ENCODE data around the gene MSGN1.

The MSGN1 gene

DNA sequence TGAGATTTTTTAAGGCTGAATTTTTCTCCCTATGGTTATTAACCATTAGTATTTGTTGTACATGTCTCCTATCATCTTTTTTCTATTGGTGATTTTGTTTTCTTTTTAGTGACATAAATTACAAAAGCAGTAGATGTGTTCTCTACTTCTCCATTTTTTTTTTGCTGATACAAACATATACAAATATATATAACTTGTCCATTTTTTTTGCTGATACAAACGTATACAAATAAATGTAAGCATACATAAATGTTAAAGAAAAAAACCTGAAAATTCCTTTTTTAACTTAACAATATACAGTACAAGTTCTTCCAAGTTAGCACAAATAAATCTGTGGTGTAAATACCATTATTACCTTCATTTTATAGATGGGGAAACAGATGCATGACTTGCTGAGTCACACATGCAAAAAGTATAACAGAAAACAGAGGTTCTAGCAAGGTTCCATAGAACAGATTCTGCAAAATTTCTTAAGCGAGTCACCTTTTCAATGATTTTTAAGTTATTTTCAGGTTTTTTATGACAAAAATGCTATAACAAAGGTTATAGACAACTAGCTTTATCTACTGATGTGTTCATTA is 2.1 kb downstream of the MSGN1 start:
- no peaks in the 10 kb centered on the region for H3K79me2 ChIP-seq (ENCODE audit: insufficient read depth, low read length)
- no peak overlapping the region for H3K27ac ChIP-seq (ENCODE audit: low read depth, low read length)
- H3K4me2 ChIP-seq (ENCODE audit: low read depth, low read length, poor library complexity, severe bottlenecking), result no peak overlapping the region
- H3F3A ChIP-seq (ENCODE audit: insufficient read depth), result no peaks in the 10 kb centered on the region
- no peak for TF ChIP-seq EZH2phosphoT487 (conservative IDR thresholded peaks at IDR 0.05; ENCODE audit: low read length)
- TF ChIP-seq, protein P1, sequence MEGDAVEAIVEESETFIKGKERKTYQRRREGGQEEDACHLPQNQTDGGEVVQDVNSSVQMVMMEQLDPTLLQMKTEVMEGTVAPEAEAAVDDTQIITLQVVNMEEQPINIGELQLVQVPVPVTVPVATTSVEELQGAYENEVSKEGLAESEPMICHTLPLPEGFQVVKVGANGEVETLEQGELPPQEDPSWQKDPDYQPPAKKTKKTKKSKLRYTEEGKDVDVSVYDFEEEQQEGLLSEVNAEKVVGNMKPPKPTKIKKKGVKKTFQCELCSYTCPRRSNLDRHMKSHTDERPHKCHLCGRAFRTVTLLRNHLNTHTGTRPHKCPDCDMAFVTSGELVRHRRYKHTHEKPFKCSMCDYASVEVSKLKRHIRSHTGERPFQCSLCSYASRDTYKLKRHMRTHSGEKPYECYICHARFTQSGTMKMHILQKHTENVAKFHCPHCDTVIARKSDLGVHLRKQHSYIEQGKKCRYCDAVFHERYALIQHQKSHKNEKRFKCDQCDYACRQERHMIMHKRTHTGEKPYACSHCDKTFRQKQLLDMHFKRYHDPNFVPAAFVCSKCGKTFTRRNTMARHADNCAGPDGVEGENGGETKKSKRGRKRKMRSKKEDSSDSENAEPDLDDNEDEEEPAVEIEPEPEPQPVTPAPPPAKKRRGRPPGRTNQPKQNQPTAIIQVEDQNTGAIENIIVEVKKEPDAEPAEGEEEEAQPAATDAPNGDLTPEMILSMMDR (IDR thresholded peaks at IDR 0.05; ENCODE audit: insufficient read depth, low read length, poor library complexity, severe bottlenecking), result no peak
- no peak overlapping the region for H3K9ac ChIP-seq (ENCODE audit: low read length)
- H3K9me3 ChIP-seq (ENCODE audit: insufficient read depth, low read length), result no peaks in the 10 kb centered on the region
- H3K4me3 ChIP-seq (ENCODE audit: insufficient read depth, low read length, poor library complexity, severe bottlenecking), result no peak overlapping the region
- H2AFZ ChIP-seq (ENCODE audit: low read depth, low read length, severe bottlenecking), result no peak overlapping the region
- no peaks in the 10 kb centered on the region for H3K36me3 ChIP-seq (ENCODE audit: low read length)
- no peaks in the 10 kb centered on the region for H3K27me3 ChIP-seq (ENCODE audit: low read length)
- H3K9me2 ChIP-seq (replicated peaks; ENCODE audit: insufficient read depth, low read length), result no peaks in the 10 kb centered on the region
- no peaks in the 10 kb centered on the region for H4K20me1 ChIP-seq (ENCODE audit: low read depth, low read length)

DNA sequence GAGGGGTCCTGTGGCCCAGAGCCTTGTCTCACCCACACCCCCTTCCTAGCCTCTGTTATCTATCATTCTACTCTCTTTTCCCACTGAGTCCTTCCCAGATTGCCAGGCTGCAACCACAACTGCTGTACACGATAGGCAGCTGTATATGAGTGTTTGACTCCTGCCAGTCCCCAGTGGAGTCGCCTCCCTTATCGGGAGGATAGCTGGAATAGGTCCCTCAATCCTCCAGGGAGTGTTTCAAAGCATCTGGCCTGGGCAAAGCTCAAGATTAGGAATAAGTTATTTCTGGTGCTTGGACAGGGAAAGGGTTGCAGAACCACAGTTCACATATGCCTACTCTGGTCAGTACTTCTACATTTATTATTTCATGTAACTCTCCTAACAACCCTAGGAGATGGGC is 4.8 kb downstream of the MSGN1 start:
- Histone ChIP-seq H3K27me3 (ENCODE audit: low read length) (no peaks in the 10 kb centered on the region), H3K4me3 (ENCODE audit: insufficient read depth, low read length, poor library complexity, severe bottlenecking) (no peak overlapping the region), H3K36me3 (ENCODE audit: low read length) (no peaks in the 10 kb centered on the region), H4K20me1 (ENCODE audit: low read depth, low read length) (no peaks in the 10 kb centered on the region), H3K9me3 (ENCODE audit: insufficient read depth, low read length) (no peaks in the 10 kb centered on the region), H3K27ac (ENCODE audit: low read depth, low read length) (no peak overlapping the region), H3F3A (ENCODE audit: insufficient read depth) (no peaks in the 10 kb centered on the region), H3K4me2 (ENCODE audit: low read depth, low read length, poor library complexity, severe bottlenecking) (no peak overlapping the region), H2AFZ (ENCODE audit: low read depth, low read length, severe bottlenecking) (no peak overlapping the region), H3K9ac (ENCODE audit: low read length) (no peak overlapping the region), H3K79me2 (ENCODE audit: insufficient read depth, low read length) (no peaks in the 10 kb centered on the region), H3K9me2 (replicated peaks; ENCODE audit: insufficient read depth, low read length) (no peaks in the 10 kb centered on the region)
- TF ChIP-seq EZH2phosphoT487 (conservative IDR thresholded peaks at IDR 0.05; ENCODE audit: low read length), result no peak
- TF ChIP-seq, protein P1 (IDR thresholded peaks at IDR 0.05; ENCODE audit: insufficient read depth, low read length, poor library complexity, severe bottlenecking), result no peak

DNA sequence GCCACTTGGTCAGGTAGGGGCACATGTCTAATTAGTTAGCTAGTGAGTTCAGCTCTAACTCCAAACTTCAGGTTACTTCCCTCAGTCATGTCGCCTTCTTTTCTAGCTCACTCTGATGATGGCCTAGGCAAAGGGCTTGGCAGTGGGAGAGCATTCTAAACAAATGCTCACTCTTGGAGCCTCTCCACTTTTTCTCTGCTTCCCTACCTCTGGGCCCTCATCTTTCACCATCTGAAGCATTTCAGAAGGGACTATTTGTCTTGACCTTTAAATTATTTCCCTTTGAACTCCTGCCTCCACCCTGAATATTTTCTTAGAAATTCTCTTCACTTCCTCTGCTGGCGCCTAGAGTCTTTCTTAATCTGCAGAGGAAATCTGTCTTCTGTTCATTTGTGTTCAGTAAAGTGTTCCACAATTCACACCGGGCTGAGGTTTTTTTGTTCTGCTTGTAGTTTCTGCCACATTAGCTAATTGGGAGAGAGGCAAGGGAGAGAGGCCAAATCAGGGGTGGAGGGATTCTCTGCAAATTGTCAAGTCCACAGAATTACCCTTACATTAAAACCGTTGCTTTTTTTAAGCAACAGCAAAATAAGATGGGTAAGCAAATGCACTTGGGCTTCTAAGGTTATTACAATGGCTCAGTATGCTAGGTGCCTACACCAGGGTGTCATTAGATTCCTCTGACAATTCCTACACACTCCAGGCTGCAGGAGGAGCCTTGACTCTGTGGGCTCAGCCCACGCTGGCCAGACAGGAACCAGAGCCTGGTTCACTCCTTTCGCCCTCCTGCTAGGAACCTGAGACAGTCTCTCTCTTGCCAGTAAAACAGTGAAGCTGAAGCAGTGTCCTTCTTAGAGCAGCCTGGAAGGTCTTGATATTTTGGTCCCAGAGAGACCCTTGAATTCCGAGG is 5.5 kb downstream of the MSGN1 start:
- no peaks in the 10 kb centered on the region for H3K36me3 ChIP-seq (ENCODE audit: low read length)
- H3K4me3 ChIP-seq (ENCODE audit: insufficient read depth, low read length, poor library complexity, severe bottlenecking), result no peak overlapping the region
- H3K27me3 ChIP-seq (ENCODE audit: low read length), result no peaks in the 10 kb centered on the region
- TF ChIP-seq EZH2phosphoT487 (conservative IDR thresholded peaks at IDR 0.05; ENCODE audit: low read length), result no peak
- TF ChIP-seq, protein P1 (IDR thresholded peaks at IDR 0.05; ENCODE audit: insufficient read depth, low read length, poor library complexity, severe bottlenecking), result no peak
- H3K9me3 ChIP-seq (ENCODE audit: insufficient read depth, low read length), result no peaks in the 10 kb centered on the region
- H3K27ac ChIP-seq (ENCODE audit: low read depth, low read length), result no peak overlapping the region
- no peaks in the 10 kb centered on the region for H3K79me2 ChIP-seq (ENCODE audit: insufficient read depth, low read length)
- H3F3A ChIP-seq (ENCODE audit: insufficient read depth), result no peaks in the 10 kb centered on the region
- H3K9ac ChIP-seq (ENCODE audit: low read length), result no peak overlapping the region
- no peaks in the 10 kb centered on the region for H3K9me2 ChIP-seq (replicated peaks; ENCODE audit: insufficient read depth, low read length)
- no peak overlapping the region for H3K4me2 ChIP-seq (ENCODE audit: low read depth, low read length, poor library complexity, severe bottlenecking)
- H2AFZ ChIP-seq (ENCODE audit: low read depth, low read length, severe bottlenecking), result no peak overlapping the region
- no peaks in the 10 kb centered on the region for H4K20me1 ChIP-seq (ENCODE audit: low read depth, low read length)
